ENCODE measurements around the gene NEMP1.

GRCh38 chr12:57051011-57051410 is 27.6 kb downstream of the NEMP1 start:
- TF ChIP-seq CTCF (IDR thresholded peaks at IDR 0.05) (no peak), EP300 (IDR thresholded peaks at IDR 0.05) (no peak), POLR2AphosphoS5 (IDR thresholded peaks at IDR 0.05) (no peak)
